HG02884 (cell line): ENCODE results near the gene VTI1A.
"Not testable (repeated sequence)": the region's sequence is repeated elsewhere in the genome, so short reads cannot be mapped to it uniquely, and the experiment has no call there.

ENCODE experiments used
- ATAC-seq: cut with Tn5 transposase; IDR thresholded peaks from one replicate; pipeline ENCODE4 v1.9.1; 2021; ENCODE audit warnings: mild to moderate bottlenecking, moderate library complexity; ENCODE audit not compliant: unreplicated experiment

The VTI1A gene

DNA sequence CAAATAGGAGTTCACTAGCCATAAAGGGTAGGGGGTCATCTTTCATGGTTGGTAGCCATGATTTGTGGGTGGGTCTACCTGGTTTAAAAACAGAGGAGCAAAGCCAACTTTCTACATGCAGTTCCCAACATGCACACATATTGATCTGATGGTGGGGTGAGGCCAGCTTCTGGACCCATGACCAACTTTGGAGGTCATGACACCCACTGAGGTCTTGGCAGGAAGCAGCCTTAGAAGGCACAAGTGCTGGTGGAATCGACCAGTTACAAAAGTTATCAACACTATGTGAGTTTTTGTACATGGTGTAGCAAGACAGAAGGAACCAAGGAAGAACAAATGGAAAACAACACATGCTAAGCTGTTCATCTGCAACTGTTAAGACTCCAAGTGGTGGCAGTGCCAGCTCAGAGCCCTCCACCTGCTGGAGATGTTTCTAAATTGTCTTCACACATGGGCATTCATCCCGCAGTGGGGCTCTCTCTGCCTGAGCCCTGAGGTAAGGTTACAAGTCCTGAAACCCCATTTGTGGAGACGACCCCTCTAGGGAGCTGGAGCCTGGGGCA lies 401.9 kb downstream of the VTI1A start:
- no peak for ATAC-seq

DNA sequence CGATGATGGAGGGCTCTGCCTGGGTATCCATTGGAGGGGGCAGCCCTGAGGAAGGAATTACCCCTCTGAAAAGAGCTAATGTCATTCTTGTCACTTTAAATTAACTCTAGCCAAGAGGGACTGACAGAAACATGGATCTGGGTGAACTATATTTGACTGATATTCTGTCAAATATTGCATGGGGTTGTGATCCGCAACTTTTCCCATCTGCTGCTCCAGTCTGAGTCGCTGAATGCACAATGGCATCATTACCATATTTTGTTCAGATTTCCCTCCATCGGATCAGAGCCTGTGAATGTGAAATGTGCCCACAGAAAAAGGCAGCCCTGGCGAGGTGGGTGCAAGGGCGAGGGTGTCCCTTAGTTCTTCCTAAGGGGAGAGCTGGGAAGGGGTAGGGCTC lies 402.5 kb downstream of the VTI1A start:
- no peak for ATAC-seq

DNA sequence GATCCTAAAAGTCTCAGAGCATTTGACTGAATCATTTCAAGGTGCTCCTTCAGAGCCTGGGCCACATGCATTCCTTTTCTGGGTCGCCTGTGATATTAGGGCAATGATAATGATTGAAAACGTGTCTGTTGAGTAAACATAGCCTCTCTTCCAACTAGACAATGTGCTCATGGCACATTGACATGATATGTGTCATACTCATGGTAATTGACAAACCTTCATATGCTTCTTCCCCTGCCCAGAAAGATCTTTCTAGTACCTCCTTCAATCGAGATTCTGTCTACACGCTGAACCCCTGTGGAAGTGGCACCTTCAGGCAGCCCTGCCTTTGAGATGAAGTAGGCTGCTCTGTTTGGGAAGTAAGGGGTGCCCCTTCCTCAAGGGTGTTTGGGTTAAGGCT lies 404.2 kb downstream of the VTI1A start:
- ATAC-seq, result no peak

DNA sequence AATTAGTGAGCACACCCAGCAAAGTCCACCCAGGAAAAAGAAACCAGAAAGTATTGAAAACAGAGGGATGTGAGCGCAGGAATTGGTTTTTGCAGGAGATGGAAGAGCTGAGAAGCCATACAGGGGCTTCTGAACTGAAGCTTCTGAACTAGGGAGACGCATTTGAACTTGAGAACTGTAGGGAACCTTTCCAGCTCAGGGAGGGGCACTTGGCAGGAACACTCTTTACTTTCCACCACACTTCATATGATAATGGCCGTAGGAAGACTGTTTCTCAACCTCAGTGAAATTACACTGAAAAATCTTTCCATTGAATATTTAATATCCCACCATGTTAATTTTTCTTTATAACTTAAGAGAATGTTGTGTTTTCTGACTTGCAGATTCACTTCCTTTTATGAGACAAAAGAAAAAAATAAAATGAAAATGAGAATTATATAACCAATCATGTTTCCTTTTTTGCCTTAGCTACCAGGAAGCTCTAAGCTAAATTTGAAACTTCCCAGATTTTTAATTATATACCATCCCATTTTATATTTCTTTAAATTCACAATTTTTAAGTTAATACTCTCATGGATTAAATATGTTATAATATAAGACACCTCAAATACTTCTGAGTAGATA lies 404.7 kb downstream of the VTI1A start:
- no peak for ATAC-seq

DNA sequence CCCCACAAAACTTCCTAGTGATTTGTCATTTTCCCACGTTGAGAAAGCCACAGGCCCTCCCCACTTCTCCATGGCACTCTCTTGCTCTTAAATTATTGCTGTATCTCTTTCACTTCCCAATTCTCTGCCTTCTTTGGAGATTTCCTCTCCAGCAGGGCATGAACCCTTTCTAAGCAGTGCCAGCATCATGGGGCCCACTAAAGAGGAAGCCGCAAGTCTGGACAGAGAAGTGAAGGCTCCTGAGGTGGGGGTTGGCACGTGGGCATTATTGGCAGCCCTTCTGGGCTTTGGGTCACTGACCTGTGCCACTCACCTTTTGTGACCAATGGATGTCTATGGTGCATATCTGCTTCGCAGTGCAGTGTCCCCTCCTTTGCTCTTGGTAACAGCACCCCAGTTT lies 405.3 kb downstream of the VTI1A start:
- ATAC-seq, result no peak

DNA sequence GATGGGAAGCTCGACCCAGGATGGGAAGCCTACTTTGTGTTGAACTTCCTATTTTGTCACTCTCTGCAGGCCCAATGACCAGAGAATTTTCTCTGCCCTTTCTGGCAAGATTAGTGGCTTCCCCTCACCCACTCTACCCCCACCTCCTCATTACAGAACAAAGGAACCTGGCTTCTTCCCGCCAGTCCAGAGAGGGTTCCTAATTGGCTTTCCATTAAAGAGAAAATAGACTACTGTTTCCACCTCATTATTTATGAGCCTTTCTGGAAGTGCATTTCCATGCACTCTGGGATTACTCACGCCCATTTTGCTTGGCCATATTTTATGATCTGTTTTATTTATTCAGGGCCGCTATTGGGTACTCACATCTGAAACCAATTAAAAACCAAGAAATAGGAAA lies 408.1 kb downstream of the VTI1A start:
- no peak for ATAC-seq

DNA sequence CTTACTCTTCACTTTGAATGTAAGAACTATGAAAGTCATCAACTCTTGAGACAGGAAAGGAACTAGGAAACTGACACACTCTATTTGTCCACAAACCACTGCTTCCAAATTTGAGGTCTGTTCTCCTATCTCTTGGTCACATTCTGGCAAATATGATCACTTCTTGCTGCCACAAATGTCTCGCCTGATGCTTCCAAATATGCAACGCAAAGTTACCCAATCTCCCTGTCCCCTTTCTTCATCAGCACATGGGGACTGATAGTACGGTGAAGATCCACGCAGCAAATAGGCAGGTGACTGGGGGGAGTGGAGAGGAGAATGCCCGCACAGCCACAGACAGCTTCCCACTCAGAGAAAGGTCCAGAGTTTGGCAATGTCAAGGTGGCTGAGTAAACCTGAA lies 410.5 kb downstream of the VTI1A start:
- no peak for ATAC-seq

DNA sequence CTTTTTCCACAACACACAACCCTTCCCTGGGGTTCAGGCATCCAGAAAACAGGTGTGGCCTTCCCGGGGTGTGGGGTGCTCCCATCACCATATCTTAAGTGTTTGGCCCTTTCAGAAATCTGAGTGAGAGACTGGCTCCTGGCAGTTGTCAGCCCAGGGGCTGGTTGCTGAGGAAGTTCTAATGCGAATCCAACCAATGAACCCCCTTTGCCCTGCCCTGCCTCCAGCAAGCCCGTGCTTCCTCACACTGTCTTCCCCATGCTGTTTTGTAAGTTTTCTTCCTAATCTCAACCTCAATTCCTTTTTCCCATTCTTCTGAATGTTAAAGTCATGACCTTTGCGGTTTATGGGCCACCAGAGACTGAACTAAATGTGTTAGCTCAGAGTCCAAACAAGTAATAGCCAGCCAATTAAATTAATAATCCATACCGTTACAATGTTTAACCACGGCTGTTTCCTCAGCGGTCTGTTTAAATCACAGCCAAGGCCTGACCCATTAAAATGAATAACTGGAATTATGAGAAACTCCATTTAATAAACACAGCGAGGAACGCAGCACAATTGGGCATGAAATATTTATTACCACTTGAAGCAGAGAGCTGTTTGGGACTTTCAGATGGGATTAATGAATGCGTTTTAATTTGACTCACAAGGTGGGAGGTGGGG lies 412.1 kb downstream of the VTI1A start:
- no peak for ATAC-seq

DNA sequence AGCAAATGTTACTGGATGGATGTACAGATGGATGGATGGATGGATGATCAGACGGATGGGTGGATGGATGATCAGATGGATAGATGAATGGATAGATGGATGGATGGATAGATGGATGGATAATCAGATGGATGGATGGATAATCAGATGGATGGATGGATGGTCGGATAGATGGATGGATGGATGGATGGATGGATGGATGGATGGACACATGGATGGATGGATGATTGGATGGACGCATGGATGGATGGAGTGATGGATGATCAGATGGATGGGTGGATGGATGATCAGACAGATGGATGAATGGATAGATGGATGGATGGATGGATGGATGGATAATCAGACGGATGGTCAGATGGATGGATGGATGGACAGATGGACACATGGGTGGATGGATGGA lies 412.8 kb downstream of the VTI1A start:
- no peak for ATAC-seq

DNA sequence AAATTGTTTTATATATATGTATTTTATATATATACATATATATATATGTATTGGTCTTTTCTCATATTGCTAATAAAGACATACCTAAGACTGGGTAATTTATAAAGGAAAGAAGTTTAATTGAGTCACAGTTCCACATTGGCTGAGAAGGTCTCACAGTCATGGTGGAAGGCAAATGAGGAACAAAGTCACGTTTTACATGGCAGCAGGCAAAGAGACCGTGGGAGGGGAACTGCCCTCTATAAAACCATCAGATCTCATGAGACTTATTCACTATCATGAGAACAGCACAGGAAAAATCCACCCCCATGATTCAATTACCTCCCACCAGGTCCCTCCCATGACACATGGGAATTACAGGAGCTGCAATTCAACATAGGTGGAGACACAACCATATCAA lies 416.4 kb downstream of the VTI1A start:
- ATAC-seq, result not testable (repeated sequence)
